GM18502 (cell line): ENCODE results near the gene TOLLIP.
A peak's percentile ranks its signal among the peaks of the same experiment; 100 is the strongest.
"Not testable (repeated sequence)": the region's sequence is repeated elsewhere in the genome, so short reads cannot be mapped to it uniquely, and the experiment has no call there.

Experiments used
- ATAC-seq: cut with Tn5 transposase; IDR thresholded peaks from one replicate; pipeline ENCODE4 v1.9.1; 2021; ENCODE audit warnings: mild to moderate bottlenecking; ENCODE audit not compliant: unreplicated experiment, poor library complexity

Gene TOLLIP

GRCh38 chr11:1267441-1268100 is 41.9 kb downstream of the TOLLIP start:
- ATAC-seq = no peak

- not testable (repeated sequence) for ATAC-seq
These were observed 42.5 kb downstream of the TOLLIP start for GRCh38 chr11:1266976-1267375.

- ATAC-seq = not testable (repeated sequence)
These were observed 44.0 kb downstream of the TOLLIP start for GRCh38 chr11:1265480-1265879.

- not testable (repeated sequence) for ATAC-seq
These were observed 45.0 kb downstream of the TOLLIP start for GRCh38 chr11:1264444-1264843.

- ATAC-seq = no peak
These were observed 46.4 kb downstream of the TOLLIP start for GRCh38 chr11:1263010-1263409.

GRCh38 chr11:1262172-1263006 is 47.0 kb downstream of the TOLLIP start:
- peak; percentile 83 for ATAC-seq

GRCh38 chr11:1261241-1262071 is 48.0 kb downstream of the TOLLIP start:
- ATAC-seq = no peak

GRCh38 chr11:1260620-1261019 is 48.8 kb downstream of the TOLLIP start:
- no peak for ATAC-seq

GRCh38 chr11:1260023-1260501 is 49.4 kb downstream of the TOLLIP start:
- ATAC-seq = no peak

GRCh38 chr11:1259561-1259960 is 49.9 kb downstream of the TOLLIP start:
- ATAC-seq = no peak

- no peak for ATAC-seq
These were observed 50.4 kb downstream of the TOLLIP start for GRCh38 chr11:1259076-1259461.

GRCh38 chr11:1258401-1259075 is 50.9 kb downstream of the TOLLIP start:
- no peak for ATAC-seq

GRCh38 chr11:1257916-1258315 is 51.5 kb downstream of the TOLLIP start:
- ATAC-seq = no peak

- no peak for ATAC-seq
These were observed 52.1 kb downstream of the TOLLIP start for GRCh38 chr11:1257366-1257765.

- no peak for ATAC-seq
These were observed 53.0 kb downstream of the TOLLIP start for GRCh38 chr11:1256257-1257045.

- no peak for ATAC-seq
These were observed 54.3 kb downstream of the TOLLIP start for GRCh38 chr11:1255151-1255550.

- no peak for ATAC-seq
These were observed 54.7 kb downstream of the TOLLIP start for GRCh38 chr11:1254733-1255132.

- ATAC-seq = no peak
These were observed 55.3 kb downstream of the TOLLIP start for GRCh38 chr11:1254086-1254648.

GRCh38 chr11:1253103-1253485 is 56.3 kb downstream of the TOLLIP start:
- ATAC-seq = no peak
